SK-N-SH treated with all-trans-retinoic acid at 6 μM for 48 hours (cell line): ENCODE results near the gene ERH.

ENCODE experiments used
- CREB5 ChIP-seq: fragments of 250-450 bp; sonication (Bioruptor Pico); IDR thresholded peaks from 2 replicates; pipeline ENCODE4 v1.5.1; 2020; ENCODE audit warnings: low read depth, mild to moderate bottlenecking, moderate library complexity
- CSDC2 ChIP-seq: fragments of 250-450 bp; sonication (Bioruptor Pico); IDR thresholded peaks from 2 replicates; pipeline ENCODE4 v1.5.0; 2020; ENCODE audit warnings: mild to moderate bottlenecking, moderate library complexity
- ESRRG ChIP-seq: fragments of 250-450 bp; sonication (Bioruptor Pico); IDR thresholded peaks from 2 replicates; pipeline ENCODE4 v1.6.1; 2021; ENCODE audit warnings: mild to moderate bottlenecking
- PPARA ChIP-seq: fragments of 250-450 bp; sonication (Bioruptor Pico); IDR thresholded peaks from 2 replicates; pipeline ENCODE4 v1.5.0; 2020; ENCODE audit warnings: mild to moderate bottlenecking, borderline replicate concordance
- TOX ChIP-seq: fragments of 250-450 bp; sonication (Bioruptor Pico); IDR thresholded peaks from 2 replicates; pipeline ENCODE4 v1.8.0; 2021; ENCODE audit warnings: mild to moderate bottlenecking, moderate library complexity, borderline replicate concordance
- ZFP30 ChIP-seq: fragments of 450-650 bp; formaldehyde crosslinking; IDR thresholded peaks from 2 replicates; pipeline ENCODE4 v1.5.0; 2022; ENCODE audit warnings: mild to moderate bottlenecking, moderate library complexity
- ZNF70 ChIP-seq: fragments of 450-650 bp; formaldehyde crosslinking; IDR thresholded peaks from 2 replicates; pipeline ENCODE4 v1.5.0; 2020; ENCODE audit warnings: mild to moderate bottlenecking, moderate library complexity
- ZNF8 ChIP-seq: fragments of 450-650 bp; formaldehyde crosslinking; IDR thresholded peaks from 2 replicates; pipeline ENCODE4 v1.5.0; 2020; ENCODE audit warnings: mild to moderate bottlenecking, moderate library complexity
- TF ChIP-seq, protein P1 (sequence below): fragments of 250-450 bp; sonication (Bioruptor Pico); IDR thresholded peaks from 2 replicates; pipeline ENCODE4 v1.5.1; 2021; ENCODE audit warnings: mild to moderate bottlenecking, moderate library complexity

DNA sequence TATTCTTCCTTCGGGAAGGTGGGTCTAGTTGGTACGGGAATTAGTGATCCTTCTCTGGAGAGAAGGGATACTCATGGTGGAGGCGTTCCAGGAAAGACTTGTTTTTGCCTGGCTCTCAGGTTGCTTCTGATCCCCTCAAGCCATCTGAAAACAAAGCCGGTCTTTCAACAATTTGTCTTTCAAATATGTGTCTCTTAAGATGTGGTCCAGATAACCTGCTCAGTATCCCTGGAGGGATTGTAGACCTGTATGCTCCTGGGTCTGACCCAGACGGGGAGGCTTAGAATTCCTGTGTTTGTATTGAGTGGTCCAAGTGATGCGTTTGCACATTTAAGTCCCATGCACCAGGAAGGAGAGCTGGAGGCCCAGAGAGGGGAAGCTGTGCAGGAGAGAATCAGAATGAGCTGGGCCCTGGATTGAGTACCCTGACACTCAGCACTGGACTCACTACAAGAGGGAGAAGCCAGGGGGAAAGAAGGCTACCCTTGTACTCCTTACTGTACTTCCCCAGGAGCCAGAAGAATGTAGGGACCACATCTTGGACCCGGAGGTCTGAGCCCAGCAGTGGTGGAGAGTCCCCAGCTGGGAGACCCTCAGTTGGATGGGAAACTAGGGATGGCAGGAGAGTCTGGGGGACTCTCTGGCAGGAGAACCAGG is 40.4 kb downstream of the ERH start:
- no peak for TF ChIP-seq ESRRG (CRISPR knock-in tag)
- TF ChIP-seq CSDC2 (CRISPR knock-in tag): no peak
- TF ChIP-seq ZNF70 (CRISPR knock-in tag): no peak
- no peak for TF ChIP-seq TOX (CRISPR knock-in tag)
- TF ChIP-seq CREB5 (CRISPR knock-in tag): no peak
- TF ChIP-seq ZFP30 (CRISPR knock-in tag): no peak
- TF ChIP-seq, protein P1, sequence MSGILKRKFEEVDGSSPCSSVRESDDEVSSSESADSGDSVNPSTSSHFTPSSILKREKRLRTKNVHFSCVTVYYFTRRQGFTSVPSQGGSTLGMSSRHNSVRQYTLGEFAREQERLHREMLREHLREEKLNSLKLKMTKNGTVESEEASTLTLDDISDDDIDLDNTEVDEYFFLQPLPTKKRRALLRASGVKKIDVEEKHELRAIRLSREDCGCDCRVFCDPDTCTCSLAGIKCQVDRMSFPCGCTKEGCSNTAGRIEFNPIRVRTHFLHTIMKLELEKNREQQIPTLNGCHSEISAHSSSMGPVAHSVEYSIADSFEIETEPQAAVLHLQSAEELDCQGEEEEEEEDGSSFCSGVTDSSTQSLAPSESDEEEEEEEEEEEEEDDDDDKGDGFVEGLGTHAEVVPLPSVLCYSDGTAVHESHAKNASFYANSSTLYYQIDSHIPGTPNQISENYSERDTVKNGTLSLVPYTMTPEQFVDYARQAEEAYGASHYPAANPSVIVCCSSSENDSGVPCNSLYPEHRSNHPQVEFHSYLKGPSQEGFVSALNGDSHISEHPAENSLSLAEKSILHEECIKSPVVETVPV (CRISPR knock-in tag): no peak
- no peak for TF ChIP-seq ZNF8 (CRISPR knock-in tag)
- TF ChIP-seq PPARA (CRISPR knock-in tag): no peak
